CD14-positive monocyte (primary cell): ENCODE data around the gene MYL4. TPM values are rescaled to one million over a fixed set of nuclear protein-coding genes. Genes with fewer than 3 reads are reported as not detected.
"Not testable (repeated sequence)": the region's sequence is repeated elsewhere in the genome, so short reads cannot be mapped to it uniquely, and the experiment has no call there.

Source experiments
- DNase-seq, 3 donors: peaks; one replicate each; pipeline ENCODE4 v3.0.0-alpha.2; 2011 to 2022
- H2AFZ ChIP-seq: 2 replicates; pipeline ENCODE4 v1.6.0; 2012; ENCODE audit warnings: mild to moderate bottlenecking, low read depth, low read length, inconsistent platforms; ENCODE audit not compliant: insufficient read depth, poor library complexity, severe bottlenecking
- H3K27ac ChIP-seq, 2 donors: 1 replicate in 1 of 2; 2 replicates in 1 of 2; pipeline ENCODE4 v1.5.1; 2012 to 2013; ENCODE audit warnings: low read length in 2 of 2, control low read depth in 1 of 2, inconsistent platforms in 1 of 2, low read depth in 1 of 2, mild to moderate bottlenecking in 1 of 2
- H3K27me3 ChIP-seq, 2 donors: one replicate each; pipeline versions ENCODE4 v1.6.0 to v1.6.1; 2011 to 2013; ENCODE audit warnings: low read length in 2 of 2; ENCODE audit not compliant: control insufficient read depth in 2 of 2, insufficient read depth in 2 of 2
- H3K36me3 ChIP-seq, 2 donors: replicated peaks in 1 of 2; 1 replicate in 1 of 2; 2 replicates in 1 of 2; pipeline versions ENCODE4 v1.5.1 to v1.6.1; 2012 to 2013; ENCODE audit warnings: low read length in 2 of 2, control low read depth in 1 of 2, inconsistent platforms in 1 of 2, mild to moderate bottlenecking in 1 of 2; ENCODE audit not compliant: insufficient read depth in 2 of 2, control insufficient read depth in 1 of 2
- H3K4me1 ChIP-seq, 2 donors: 1 replicate in 1 of 2; 2 replicates in 1 of 2; pipeline versions ENCODE4 v1.5.1 to v1.6.1; 2012 to 2013; ENCODE audit warnings: low read length in 2 of 2, control low read depth in 1 of 2, inconsistent platforms in 1 of 2, mild to moderate bottlenecking in 1 of 2, moderate library complexity in 1 of 2; ENCODE audit not compliant: insufficient read depth in 2 of 2, control insufficient read depth in 1 of 2
- H3K4me2 ChIP-seq: replicated peaks from 2 replicates; pipeline ENCODE3; 2012; ENCODE audit warnings: low read length, moderate library complexity, mild to moderate bottlenecking; ENCODE audit not compliant: poor library complexity, severe bottlenecking; ENCODE audit errors: extremely low read depth
- H3K4me3 ChIP-seq, 3 experiments: fragments of 200-600 bp in 1 of 3; sonication (generic) in 1 of 3; replicated peaks in 1 of 3; 1 replicate in 2 of 3; 2 replicates in 1 of 3; pipeline ENCODE4 v1.5.1; 2011 to 2013; ENCODE audit warnings: low read length in 3 of 3, mild to moderate bottlenecking in 3 of 3, control low read depth in 2 of 3, low read depth in 2 of 3, inconsistent platforms in 1 of 3, moderate library complexity in 1 of 3
- H3K79me2 ChIP-seq: 2 replicates; pipeline ENCODE4 v1.6.0; 2012; ENCODE audit warnings: mild to moderate bottlenecking, control low read depth, inconsistent platforms, low read length, moderate library complexity; ENCODE audit not compliant: insufficient read depth
- H3K9ac ChIP-seq: 2 replicates; pipeline ENCODE4 v1.6.0; 2017; ENCODE audit warnings: low read length, mild to moderate bottlenecking; ENCODE audit not compliant: insufficient read depth, poor library complexity, severe bottlenecking
- H3K9me3 ChIP-seq, 2 donors: replicated peaks in 1 of 2; 1 replicate in 1 of 2; 2 replicates in 1 of 2; pipeline versions ENCODE4 v1.5.1 to v1.6.1; 2012 to 2013; ENCODE audit warnings: low read length in 2 of 2, control low read depth in 1 of 2; ENCODE audit not compliant: control insufficient read depth in 1 of 2, insufficient read depth in 1 of 2
- H4K20me1 ChIP-seq: 2 replicates; pipeline ENCODE4 v1.6.0; 2012; ENCODE audit warnings: mild to moderate bottlenecking, low read length, control low read depth, moderate library complexity; ENCODE audit not compliant: insufficient read depth
- H3K27ac Mint-ChIP-seq, 7 donors: one replicate each; pipeline ENCODE4 v1.8.0; 2020; ENCODE audit warnings: mild to moderate bottlenecking in 7 of 7, mixed read lengths in 7 of 7, moderate library complexity in 6 of 7, inconsistent platforms in 2 of 7
- H3K27me3 Mint-ChIP-seq, 3 donors: one replicate each; pipeline ENCODE4 v1.8.0; 2021 to 2022; ENCODE audit warnings: low read depth in 3 of 3, mild to moderate bottlenecking in 3 of 3, mixed read lengths in 3 of 3, moderate library complexity in 3 of 3, inconsistent platforms in 1 of 3
- H3K36me3 Mint-ChIP-seq, 2 donors: one replicate each; pipeline ENCODE4 v1.8.0; 2020; ENCODE audit warnings: mixed read lengths in 2 of 2, inconsistent platforms in 1 of 2, mild to moderate bottlenecking in 1 of 2
- H3K4me1 Mint-ChIP-seq: one replicate; pipeline ENCODE4 v1.8.0; 2020; ENCODE audit warnings: mild to moderate bottlenecking, mixed read lengths
- H3K4me3 Mint-ChIP-seq, 2 donors: one replicate each; pipeline ENCODE4 v1.8.0; 2020; ENCODE audit warnings: mild to moderate bottlenecking in 2 of 2, mixed read lengths in 2 of 2, moderate library complexity in 1 of 2
- H3K9me3 Mint-ChIP-seq, 7 donors: one replicate each; pipeline ENCODE4 v1.8.0; 2020 to 2022; ENCODE audit warnings: mixed read lengths in 7 of 7, mild to moderate bottlenecking in 6 of 7, moderate library complexity in 6 of 7, inconsistent platforms in 2 of 7
- WGBS: methylation state at CpG from one replicate; pipeline ENCODE4 v1.1.5; 2013; ENCODE audit warnings: missing lambda C conversion rate; ENCODE audit not compliant: insufficient coverage; 5-methylcytosine and 5-hydroxymethylcytosine counted together
- intact Hi-C, 2 donors: fragments of 100-400 bp; cut with micrococcal nuclease; formaldehyde crosslinking; loops; one replicate each; pipeline versions ENCODE4 v1.15.0 to v1.15.1; 2023
- polyA plus RNA-seq, 3 donors: library from polyadenylated mRNA; depleted of rRNA in 1 of 3; unstranded in 2 of 3; stranded (reverse) in 1 of 3; fragments of 300-500 nt in 2 of 3; fragments of >200 nt in 1 of 3; fragmentation: Illumina TruSeq in 2 of 3; gene quantifications; 1 replicate in 2 of 3; 2 replicates in 1 of 3; pipeline ENCODE4 v1.2.3, GENCODE V29; 2012 to 2021
- TF ChIP-seq, protein P1 (sequence below): fragments of 200-600 bp; IDR thresholded peaks from one replicate; pipeline ENCODE4 v1.8.0; 2022; ENCODE audit warnings: antibody characterized with exemption, mild to moderate bottlenecking

Gene MYL4
- polyA plus RNA-seq, 3 donors = 0.43 TPM; not detected in 2

GRCh38 chr17:47213540-47213939 is 4.4 kb downstream of the MYL4 start:
- Histone ChIP-seq H2AFZ (no peak overlapping the region), H3K9me3 (no peaks in the 10 kb centered on the region), H3K4me1 (no peaks in the 10 kb centered on the region), H3K79me2 (no peaks in the 10 kb centered on the region), H3K9ac (no peak overlapping the region), H3K27me3 (no peaks in the 10 kb centered on the region), H3K27ac (no peak overlapping the region), H3K4me2 (no peak overlapping the region), H4K20me1 (no peaks in the 10 kb centered on the region), H3K36me3 (no peaks in the 10 kb centered on the region), H3K4me3 (no peak overlapping the region)
- Mint-ChIP-seq H3K36me3 (no peaks in the 10 kb centered on the region), H3K27ac (no peak overlapping the region), H3K27me3 (peaks cover 7 to 15% (median 14%) of the 10 kb centered on the region in 3 donors), H3K4me1 (peaks cover 5% of the 10 kb centered on the region), H3K4me3 (no peak overlapping the region), H3K9me3 (peaks cover 0 to 2% (median 0%) of the 10 kb centered on the region in 7 donors)
- TF ChIP-seq, protein P1, sequence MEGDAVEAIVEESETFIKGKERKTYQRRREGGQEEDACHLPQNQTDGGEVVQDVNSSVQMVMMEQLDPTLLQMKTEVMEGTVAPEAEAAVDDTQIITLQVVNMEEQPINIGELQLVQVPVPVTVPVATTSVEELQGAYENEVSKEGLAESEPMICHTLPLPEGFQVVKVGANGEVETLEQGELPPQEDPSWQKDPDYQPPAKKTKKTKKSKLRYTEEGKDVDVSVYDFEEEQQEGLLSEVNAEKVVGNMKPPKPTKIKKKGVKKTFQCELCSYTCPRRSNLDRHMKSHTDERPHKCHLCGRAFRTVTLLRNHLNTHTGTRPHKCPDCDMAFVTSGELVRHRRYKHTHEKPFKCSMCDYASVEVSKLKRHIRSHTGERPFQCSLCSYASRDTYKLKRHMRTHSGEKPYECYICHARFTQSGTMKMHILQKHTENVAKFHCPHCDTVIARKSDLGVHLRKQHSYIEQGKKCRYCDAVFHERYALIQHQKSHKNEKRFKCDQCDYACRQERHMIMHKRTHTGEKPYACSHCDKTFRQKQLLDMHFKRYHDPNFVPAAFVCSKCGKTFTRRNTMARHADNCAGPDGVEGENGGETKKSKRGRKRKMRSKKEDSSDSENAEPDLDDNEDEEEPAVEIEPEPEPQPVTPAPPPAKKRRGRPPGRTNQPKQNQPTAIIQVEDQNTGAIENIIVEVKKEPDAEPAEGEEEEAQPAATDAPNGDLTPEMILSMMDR = no peak
- 43% methylated on average over 2 of the region's 4 CpGs for WGBS
- DNase-seq = no peak
- intact Hi-C loops = no loop called here

- Mint-ChIP-seq H3K4me3 (no peak overlapping the region), H3K9me3 (peaks cover 0 to 2% (median 0%) of the 10 kb centered on the region in 7 donors), H3K4me1 (peaks cover 10% of the 10 kb centered on the region), H3K27ac (no peak overlapping the region), H3K36me3 (no peaks in the 10 kb centered on the region), H3K27me3 (peaks cover 9 to 13% (median 11%) of the 10 kb centered on the region in 3 donors)
- Histone ChIP-seq H3K27me3 (no peaks in the 10 kb centered on the region), H3K79me2 (no peaks in the 10 kb centered on the region), H3K4me1 (no peaks in the 10 kb centered on the region), H4K20me1 (no peaks in the 10 kb centered on the region), H3K36me3 (no peaks in the 10 kb centered on the region), H3K4me2 (no peak overlapping the region), H2AFZ (no peak overlapping the region), H3K27ac (no peak overlapping the region), H3K9ac (no peak overlapping the region), H3K9me3 (no peaks in the 10 kb centered on the region), H3K4me3 (no peak overlapping the region)
- TF ChIP-seq, protein P1 = no peak
- DNase-seq = no peak
- intact Hi-C loops = no loop called here
- WGBS = no CpG with 5 or more reads among the region's 3 CpGs
These were observed 5.8 kb downstream of the MYL4 start for GRCh38 chr17:47214931-47215330.

DNA sequence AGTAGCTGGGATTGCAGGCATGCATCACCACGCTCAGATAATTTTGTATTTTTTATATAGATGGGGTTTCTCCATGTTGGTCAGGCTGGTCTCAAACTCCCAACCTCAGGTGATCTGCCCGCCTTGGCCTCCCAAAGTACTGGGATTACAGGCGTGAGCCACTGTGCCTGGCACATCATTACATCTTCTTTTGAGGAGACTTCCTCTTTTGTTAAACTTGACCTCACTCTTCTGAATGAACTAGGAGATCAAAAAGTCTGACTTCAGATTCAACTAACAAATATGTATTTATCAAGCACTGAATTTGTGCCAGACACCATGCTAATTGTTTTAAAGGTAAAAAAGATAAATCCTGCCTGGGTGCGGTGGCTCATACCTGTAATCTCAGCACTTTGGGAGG is 7.7 kb downstream of the MYL4 start:
- H3K9me3 Mint-ChIP-seq, H3K27ac Mint-ChIP-seq, intact Hi-C loops, H3K4me3 ChIP-seq, H2AFZ ChIP-seq, H3K4me3 Mint-ChIP-seq, H3K4me2 ChIP-seq, H3K27ac ChIP-seq, H4K20me1 ChIP-seq, H3K36me3 Mint-ChIP-seq, DNase-seq, H3K79me2 ChIP-seq, H3K4me1 ChIP-seq, H3K9ac ChIP-seq, H3K36me3 ChIP-seq, H3K9me3 ChIP-seq: not testable (repeated sequence)
- H3K27me3 ChIP-seq = peaks cover 4 to 10% of the 10 kb centered on the region in 2 donors
- 80% methylated on average over 2 of the region's 4 CpGs for WGBS
- H3K4me1 Mint-ChIP-seq = peaks cover 12% of the 10 kb centered on the region
- H3K27me3 Mint-ChIP-seq = peaks cover 15 to 26% (median 23%) of the 10 kb centered on the region in 3 donors
